Measurements from ENCODE around the gene PRIM2. TPM values are rescaled to one million over a fixed set of nuclear protein-coding genes. Genes with fewer than 3 reads are reported as not detected.
"Not testable (repeated sequence)": the region's sequence is repeated elsewhere in the genome, so short reads cannot be mapped to it uniquely, and the experiment has no call there.

PRIM2 gene
- total RNA-seq, 1 donor from 2014 or later, result 16.6 TPM

DNA sequence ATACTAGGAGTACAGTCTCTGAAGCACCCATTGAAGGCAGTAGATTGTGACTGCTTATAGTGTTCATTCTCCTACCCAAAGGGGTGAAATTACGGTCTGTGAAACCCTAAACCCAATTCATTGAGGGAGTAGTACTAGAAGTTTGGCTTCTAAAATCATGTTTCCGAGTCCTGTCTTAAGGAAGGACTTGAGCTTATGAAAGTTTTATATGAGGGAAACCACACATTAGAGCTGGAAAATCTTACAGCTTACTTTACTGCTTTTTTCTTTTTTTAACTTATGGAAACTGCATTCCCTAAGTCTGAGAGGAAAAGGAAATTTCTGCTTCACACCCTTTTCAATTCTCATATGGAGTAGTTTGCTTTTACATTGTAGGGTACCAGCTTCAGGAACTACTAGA is 38.4 kb upstream of the PRIM2 start:
- no peaks in the 10 kb centered on the region for H3K36me3 Mint-ChIP-seq
- H3K27ac Mint-ChIP-seq, result no peak overlapping the region
- H3K4me3 Mint-ChIP-seq, result no peak overlapping the region
- DNase-seq (ENCODE audit: low spot score in 2 of 2, unreplicated experiment in 2 of 2), result no peak
- H3K9me3 Mint-ChIP-seq, result no peaks in the 10 kb centered on the region
- TF ChIP-seq, protein P1, sequence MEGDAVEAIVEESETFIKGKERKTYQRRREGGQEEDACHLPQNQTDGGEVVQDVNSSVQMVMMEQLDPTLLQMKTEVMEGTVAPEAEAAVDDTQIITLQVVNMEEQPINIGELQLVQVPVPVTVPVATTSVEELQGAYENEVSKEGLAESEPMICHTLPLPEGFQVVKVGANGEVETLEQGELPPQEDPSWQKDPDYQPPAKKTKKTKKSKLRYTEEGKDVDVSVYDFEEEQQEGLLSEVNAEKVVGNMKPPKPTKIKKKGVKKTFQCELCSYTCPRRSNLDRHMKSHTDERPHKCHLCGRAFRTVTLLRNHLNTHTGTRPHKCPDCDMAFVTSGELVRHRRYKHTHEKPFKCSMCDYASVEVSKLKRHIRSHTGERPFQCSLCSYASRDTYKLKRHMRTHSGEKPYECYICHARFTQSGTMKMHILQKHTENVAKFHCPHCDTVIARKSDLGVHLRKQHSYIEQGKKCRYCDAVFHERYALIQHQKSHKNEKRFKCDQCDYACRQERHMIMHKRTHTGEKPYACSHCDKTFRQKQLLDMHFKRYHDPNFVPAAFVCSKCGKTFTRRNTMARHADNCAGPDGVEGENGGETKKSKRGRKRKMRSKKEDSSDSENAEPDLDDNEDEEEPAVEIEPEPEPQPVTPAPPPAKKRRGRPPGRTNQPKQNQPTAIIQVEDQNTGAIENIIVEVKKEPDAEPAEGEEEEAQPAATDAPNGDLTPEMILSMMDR (IDR thresholded peaks at IDR 0.05; ENCODE audit: unreplicated experiment), result no peak
- H3K4me1 Mint-ChIP-seq, result peaks cover 5% of the 10 kb centered on the region
- H3K27me3 Mint-ChIP-seq (ENCODE audit: low read depth), result no peaks in the 10 kb centered on the region

DNA sequence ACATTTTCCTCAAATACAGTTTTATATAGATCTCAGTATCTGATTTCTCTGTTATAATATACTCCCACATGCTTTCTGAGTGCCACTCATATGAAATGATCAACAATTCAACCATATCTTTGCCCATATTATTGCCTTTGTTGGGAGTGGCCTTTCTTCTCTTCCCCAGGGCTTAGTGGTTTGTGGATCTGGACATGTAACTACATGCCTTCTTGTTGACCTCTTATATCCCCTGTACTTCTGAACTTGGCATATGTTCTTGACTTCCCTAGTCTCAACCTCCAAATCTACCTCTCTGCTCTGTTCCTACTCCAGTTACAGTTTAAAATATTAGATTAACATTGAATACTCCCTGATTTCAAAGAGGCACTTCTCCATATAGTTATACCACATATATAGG is 34.3 kb upstream of the PRIM2 start:
- H3K27me3 Mint-ChIP-seq (ENCODE audit: low read depth), result no peaks in the 10 kb centered on the region
- H3K9me3 Mint-ChIP-seq, result peaks cover 21% of the 10 kb centered on the region
- no peak for DNase-seq (ENCODE audit: low spot score in 2 of 2, unreplicated experiment in 2 of 2)
- TF ChIP-seq, protein P1 (IDR thresholded peaks at IDR 0.05; ENCODE audit: unreplicated experiment), result no peak
- H3K27ac Mint-ChIP-seq, result no peak overlapping the region
- no peak overlapping the region for H3K4me3 Mint-ChIP-seq
- peaks cover 8% of the 10 kb centered on the region for H3K4me1 Mint-ChIP-seq
- H3K36me3 Mint-ChIP-seq, result peaks cover 2% of the 10 kb centered on the region

DNA sequence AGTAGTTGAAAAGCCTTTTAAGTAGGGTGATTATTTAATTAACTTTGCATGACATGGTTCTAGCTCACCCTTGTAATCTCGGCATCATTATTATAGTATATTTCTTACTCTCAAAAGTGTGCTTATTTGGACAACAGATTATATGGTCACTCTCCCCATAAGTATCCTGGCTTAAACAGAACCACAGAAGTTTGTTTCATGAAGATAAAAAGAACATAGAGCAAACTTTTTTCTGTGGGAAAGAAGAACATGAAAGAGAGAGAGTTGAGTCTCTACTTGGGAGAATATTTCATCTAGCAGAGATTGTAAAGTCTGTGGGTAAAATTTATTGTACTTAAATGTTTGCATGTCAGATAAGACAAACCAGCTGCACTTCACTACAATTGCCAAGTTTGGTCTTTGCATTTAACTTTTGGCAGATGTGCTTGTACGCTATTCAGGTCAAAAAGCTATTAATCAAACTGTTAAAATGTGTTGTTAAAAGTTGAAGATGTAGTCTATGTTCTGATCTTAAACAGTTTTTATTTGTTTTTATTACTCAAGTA is 33.4 kb upstream of the PRIM2 start:
- H3K27me3 Mint-ChIP-seq (ENCODE audit: low read depth), result no peaks in the 10 kb centered on the region
- TF ChIP-seq, protein P1 (IDR thresholded peaks at IDR 0.05; ENCODE audit: unreplicated experiment), result no peak
- H3K27ac Mint-ChIP-seq, result peak overlapping the region; percentile 49
- H3K4me3 Mint-ChIP-seq, result no peak overlapping the region
- H3K9me3 Mint-ChIP-seq, result peaks cover 27% of the 10 kb centered on the region
- DNase-seq (ENCODE audit: low spot score in 2 of 2, unreplicated experiment in 2 of 2), result no peak
- peaks cover 6% of the 10 kb centered on the region for H3K36me3 Mint-ChIP-seq
- peaks cover 13% of the 10 kb centered on the region for H3K4me1 Mint-ChIP-seq

DNA sequence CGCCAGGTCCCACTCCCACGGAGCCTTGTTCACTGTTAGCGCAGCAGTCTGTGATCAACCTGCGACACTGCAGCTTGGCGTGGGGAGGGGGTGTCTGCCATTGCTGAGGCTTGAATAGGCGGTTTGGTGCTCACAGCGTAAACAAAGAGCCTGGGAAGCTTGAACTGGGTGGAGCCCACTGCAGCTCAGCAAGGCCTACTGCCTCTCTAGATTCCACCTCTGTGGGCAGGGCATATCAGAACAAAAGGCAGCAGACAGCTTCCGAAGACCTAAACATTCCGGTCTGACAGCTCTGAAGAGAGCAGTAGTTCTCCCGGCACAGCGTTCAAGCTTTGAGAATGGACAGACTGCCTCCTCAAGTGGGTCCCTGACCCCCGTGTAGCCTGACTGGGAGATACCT is 29.3 kb upstream of the PRIM2 start:
- peak in 1 of 2 experiments; percentile 38 for DNase-seq (ENCODE audit: low spot score in 2 of 2, unreplicated experiment in 2 of 2)
- Mint-ChIP-seq H3K4me1 (peaks cover 13% of the 10 kb centered on the region), H3K9me3 (peaks cover 59% of the 10 kb centered on the region)
- H3K27ac Mint-ChIP-seq; H3K27me3 Mint-ChIP-seq (ENCODE audit: low read depth); H3K4me3 Mint-ChIP-seq; H3K36me3 Mint-ChIP-seq: not testable (repeated sequence)

DNA sequence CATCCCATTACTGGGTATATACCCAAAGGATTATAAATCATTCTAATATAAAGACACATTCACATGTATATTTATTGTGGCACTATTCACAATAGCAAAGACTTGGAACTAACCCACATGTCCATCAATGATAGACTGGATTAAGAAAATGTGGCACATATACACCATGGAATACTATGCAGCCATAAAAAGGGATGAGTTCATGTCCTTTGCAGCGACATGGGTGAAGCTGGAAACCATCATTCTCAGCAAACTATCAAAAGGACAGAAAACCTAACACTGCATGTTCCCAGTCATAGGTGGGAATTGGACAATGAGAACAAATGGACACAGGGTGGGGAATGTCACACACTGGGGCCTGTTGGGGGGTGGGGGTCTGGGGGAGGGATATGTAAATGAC is 24.0 kb upstream of the PRIM2 start:
- H3K4me1 Mint-ChIP-seq; DNase-seq (ENCODE audit: low spot score in 2 of 2, unreplicated experiment in 2 of 2); H3K4me3 Mint-ChIP-seq; H3K36me3 Mint-ChIP-seq; H3K27me3 Mint-ChIP-seq (ENCODE audit: low read depth); H3K27ac Mint-ChIP-seq: not testable (repeated sequence)
- H3K9me3 Mint-ChIP-seq, result peaks cover 39% of the 10 kb centered on the region

DNA sequence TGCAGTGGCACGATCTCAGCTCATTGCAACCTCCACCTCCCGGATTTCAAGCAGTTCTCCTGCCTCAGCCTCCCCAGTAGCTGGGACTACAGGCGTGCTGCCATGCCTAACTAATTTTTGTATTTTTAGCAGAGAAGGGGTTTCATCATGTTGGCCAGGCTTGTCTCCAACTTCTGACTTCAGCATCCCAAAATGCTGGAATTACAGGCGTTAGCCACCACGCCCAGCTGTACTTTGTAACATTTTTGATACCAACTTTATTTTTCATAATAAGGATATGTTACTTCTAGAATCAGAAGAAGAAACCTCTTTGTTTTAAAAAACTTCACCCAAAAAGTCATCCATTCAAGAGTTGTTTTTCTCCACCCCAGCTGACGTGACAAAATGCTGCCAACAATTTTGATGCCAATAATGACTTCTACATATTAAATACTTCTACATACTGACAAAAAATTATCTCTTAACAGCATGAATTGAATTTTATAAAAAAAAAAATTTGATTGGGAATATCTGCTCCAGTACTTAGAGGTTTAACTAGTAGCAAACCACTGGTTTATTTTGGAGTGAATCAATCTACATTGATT is 22.5 kb upstream of the PRIM2 start:
- H3K4me3 Mint-ChIP-seq, result no peak overlapping the region

More for the DNA sequence above, 22.5 kb upstream of the PRIM2 start:
- H3K27me3 Mint-ChIP-seq (ENCODE audit: low read depth), result no peaks in the 10 kb centered on the region
- peaks cover 27% of the 10 kb centered on the region for H3K9me3 Mint-ChIP-seq
- TF ChIP-seq, protein P1 (IDR thresholded peaks at IDR 0.05; ENCODE audit: unreplicated experiment), result no peak
- no peaks in the 10 kb centered on the region for H3K4me1 Mint-ChIP-seq
- H3K27ac Mint-ChIP-seq, result no peak overlapping the region
- no peak for DNase-seq (ENCODE audit: low spot score in 2 of 2, unreplicated experiment in 2 of 2)
- no peaks in the 10 kb centered on the region for H3K36me3 Mint-ChIP-seq

Measured in mesothelial cell of epicardium (in vitro differentiated cells).